Measurements from ENCODE around the gene UBP1. TPM values are rescaled to one million over a fixed set of nuclear protein-coding genes. Genes with fewer than 3 reads are reported as not detected.
"Not testable (repeated sequence)": the region's sequence is repeated elsewhere in the genome, so short reads cannot be mapped to it uniquely, and the experiment has no call there.

Gene UBP1
- total RNA-seq, 1 donor from 2014 or later, result 36.6 TPM

- intact Hi-C loops (cut with DNase I), result no loop called here
- no peak for ATAC-seq (ENCODE audit: poor library complexity)
- no peak for DNase-seq
Observed at GRCh38 chr3:33363113-33363800, 76.9 kb downstream of the UBP1 start.

- no peak for ATAC-seq (ENCODE audit: poor library complexity)
- DNase-seq, result no peak
- intact Hi-C loops (cut with DNase I), result no loop called here
Observed at GRCh38 chr3:33360136-33360825, 79.9 kb downstream of the UBP1 start.

DNA sequence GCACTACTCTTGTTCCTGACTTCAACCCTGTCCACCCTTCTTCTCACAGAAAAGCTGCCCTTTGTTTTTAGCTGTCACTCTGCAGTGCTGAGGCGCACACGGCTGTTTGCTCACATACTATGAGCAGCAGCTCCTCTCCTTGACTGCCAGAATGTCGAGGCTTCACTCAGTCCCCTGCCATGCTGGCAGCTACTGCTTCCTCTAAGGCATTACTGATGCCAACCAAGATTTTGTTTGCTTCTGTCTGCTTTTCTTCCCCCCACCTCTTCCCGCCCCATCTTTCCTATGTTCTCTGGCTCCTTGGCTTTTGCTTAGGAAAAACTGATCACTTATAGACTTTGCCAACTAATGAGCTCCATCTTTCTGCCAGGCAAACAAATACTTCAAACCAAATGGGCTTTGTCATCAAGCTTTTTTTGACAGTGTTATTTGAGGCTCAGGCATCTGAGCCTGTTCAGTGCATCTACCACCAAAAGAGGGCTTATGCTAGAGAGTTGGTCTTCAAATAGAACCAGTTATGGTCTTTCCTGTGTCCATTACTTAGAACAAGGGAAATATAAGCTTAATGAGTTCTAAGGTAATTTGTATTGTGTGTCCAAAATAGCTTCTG lies 81.9 kb downstream of the UBP1 start:
- intact Hi-C loops (cut with DNase I), result no loop called here
- DNase-seq (no peak), ATAC-seq (ENCODE audit: poor library complexity) (no peak)

- ATAC-seq (ENCODE audit: poor library complexity) (peak; percentile 77), DNase-seq (no peak)
- intact Hi-C loops (cut with DNase I), result no loop called here
Observed at GRCh38 chr3:33355611-33356010, 84.6 kb downstream of the UBP1 start.

DNA sequence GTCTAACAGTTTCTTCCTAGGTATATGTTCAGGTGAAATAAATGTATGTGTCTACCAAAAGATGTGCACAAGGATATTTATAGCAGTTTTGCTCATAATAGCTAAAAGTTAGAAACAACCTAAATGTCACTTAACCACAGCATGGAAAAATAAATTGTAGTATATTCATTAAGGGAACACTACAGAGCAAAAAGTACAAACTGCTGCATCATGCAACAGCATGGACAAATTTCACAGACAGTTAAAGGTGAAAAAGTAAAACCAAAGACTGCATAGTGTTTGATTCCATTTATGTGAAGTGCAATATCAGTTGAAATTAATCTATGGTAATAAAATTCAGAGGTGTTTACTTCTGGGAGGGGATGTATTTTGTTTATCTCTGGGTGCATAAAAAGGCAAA lies 100.4 kb downstream of the UBP1 start:
- DNase-seq (no peak), ATAC-seq (ENCODE audit: poor library complexity) (no peak)
- intact Hi-C loops (cut with DNase I), result no loop called here

DNA sequence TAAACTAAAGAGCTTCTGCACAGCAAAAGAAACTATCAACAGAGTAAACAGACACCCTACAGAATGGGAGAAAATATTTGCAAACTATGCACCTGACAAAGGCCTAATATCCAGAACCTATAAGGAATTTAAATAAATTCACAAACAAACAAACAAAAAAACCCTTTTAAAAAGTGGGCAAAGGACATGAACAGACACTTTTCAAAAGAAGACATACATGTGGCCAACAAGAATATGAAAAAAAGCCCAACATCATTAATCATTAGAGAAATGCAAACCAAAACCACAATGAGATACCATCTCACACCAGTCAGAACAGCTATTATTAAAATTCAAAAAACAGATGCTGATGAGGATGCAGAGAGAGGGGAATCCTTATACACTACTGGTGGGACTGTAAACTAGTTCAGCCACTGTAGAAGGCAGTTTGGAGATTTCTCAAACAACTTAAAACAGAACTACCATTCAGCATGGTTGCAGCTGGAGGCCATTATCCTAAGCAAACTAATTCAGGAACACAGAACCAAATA lies 101.2 kb downstream of the UBP1 start:
- ATAC-seq (ENCODE audit: poor library complexity); DNase-seq; intact Hi-C loops (cut with DNase I): not testable (repeated sequence)

Other genes with a start within 250 kb of the UBP1 start
- gene SUSD5, start 221.6 kb downstream of the UBP1 start, total RNA-seq, result 2.4 TPM
- gene FBXL2, start 163.0 kb downstream of the UBP1 start, total RNA-seq, result 1.3 TPM